Activated T-cell treated with anti-CD3 and anti-CD28 coated beads, Interleukin-2, amount 50 U/mL, for 72 hours (primary cell): ENCODE measurements around the gene DLGAP5. TPM values are rescaled to one million over a fixed set of nuclear protein-coding genes. Genes with fewer than 3 reads are reported as not detected.

ENCODE experiments used
- ATAC-seq, 2 donors: fragments of 150-1000 bp; cut with Tn5 transposase; replicated peaks in 1 of 2; 2 replicates each; pipeline ENCODE4 v1.10.0; 2021; ENCODE audit warnings: moderate library complexity in 2 of 2, mild to moderate bottlenecking in 1 of 2
- DNase-seq, 2 donors: peaks; one replicate each; pipeline ENCODE4 v3.0.0; 2021 to 2022; ENCODE audit warnings: mixed read lengths in 1 of 2
- H3K27ac Mint-ChIP-seq: one replicate; pipeline ENCODE4 v1.8.0; 2022; ENCODE audit warnings: mild to moderate bottlenecking, moderate library complexity, mixed read lengths
- H3K27me3 Mint-ChIP-seq: one replicate; pipeline ENCODE4 v1.8.0; 2022; ENCODE audit warnings: low read depth, mixed read lengths
- H3K36me3 Mint-ChIP-seq, 2 donors: one replicate each; pipeline ENCODE4 v1.8.0; 2022; ENCODE audit warnings: mixed read lengths in 2 of 2, mild to moderate bottlenecking in 1 of 2; ENCODE audit not compliant: insufficient read depth in 2 of 2
- H3K4me1 Mint-ChIP-seq: one replicate; pipeline ENCODE4 v1.8.0; 2022; ENCODE audit warnings: low read depth, mixed read lengths
- H3K4me3 Mint-ChIP-seq, 2 donors: one replicate each; pipeline ENCODE4 v1.8.0; 2022; ENCODE audit warnings: mild to moderate bottlenecking in 2 of 2, mixed read lengths in 2 of 2, moderate library complexity in 2 of 2
- H3K9me3 Mint-ChIP-seq, 2 donors: one replicate each; pipeline ENCODE4 v1.8.0; 2022; ENCODE audit warnings: mixed read lengths in 2 of 2
- total RNA-seq, 2 donors: library from RNA; stranded (reverse); gene quantifications; one replicate each; pipeline ENCODE4 v1.2.3, GENCODE V29; 2022

Gene DLGAP5
- total RNA-seq, 2 donors from 2014 or later, result 58.2 to 68.2 TPM

- DNase-seq (no peak), ATAC-seq (no peak)
- peaks cover 21% of the 10 kb centered on the region for H3K27me3 Mint-ChIP-seq
- peaks cover 15% of the 10 kb centered on the region for H3K4me1 Mint-ChIP-seq
- H3K9me3 Mint-ChIP-seq, result no peaks in the 10 kb centered on the region
- no peaks in the 10 kb centered on the region for H3K36me3 Mint-ChIP-seq
- no peak overlapping the region for H3K4me3 Mint-ChIP-seq
- H3K27ac Mint-ChIP-seq, result no peak overlapping the region
These were observed 68.9 kb downstream of the DLGAP5 start for GRCh38 chr14:55122440-55122986.

GRCh38 chr14:55121628-55122439, 69.6 kb downstream of the DLGAP5 start:
- no peak overlapping the region for H3K4me3 Mint-ChIP-seq
- ATAC-seq (no peak), DNase-seq (no peak)
- peaks cover 15% of the 10 kb centered on the region for H3K4me1 Mint-ChIP-seq
- no peaks in the 10 kb centered on the region for H3K36me3 Mint-ChIP-seq
- H3K9me3 Mint-ChIP-seq, result no peaks in the 10 kb centered on the region
- H3K27ac Mint-ChIP-seq, result no peak overlapping the region
- H3K27me3 Mint-ChIP-seq, result peaks cover 17% of the 10 kb centered on the region

DNA sequence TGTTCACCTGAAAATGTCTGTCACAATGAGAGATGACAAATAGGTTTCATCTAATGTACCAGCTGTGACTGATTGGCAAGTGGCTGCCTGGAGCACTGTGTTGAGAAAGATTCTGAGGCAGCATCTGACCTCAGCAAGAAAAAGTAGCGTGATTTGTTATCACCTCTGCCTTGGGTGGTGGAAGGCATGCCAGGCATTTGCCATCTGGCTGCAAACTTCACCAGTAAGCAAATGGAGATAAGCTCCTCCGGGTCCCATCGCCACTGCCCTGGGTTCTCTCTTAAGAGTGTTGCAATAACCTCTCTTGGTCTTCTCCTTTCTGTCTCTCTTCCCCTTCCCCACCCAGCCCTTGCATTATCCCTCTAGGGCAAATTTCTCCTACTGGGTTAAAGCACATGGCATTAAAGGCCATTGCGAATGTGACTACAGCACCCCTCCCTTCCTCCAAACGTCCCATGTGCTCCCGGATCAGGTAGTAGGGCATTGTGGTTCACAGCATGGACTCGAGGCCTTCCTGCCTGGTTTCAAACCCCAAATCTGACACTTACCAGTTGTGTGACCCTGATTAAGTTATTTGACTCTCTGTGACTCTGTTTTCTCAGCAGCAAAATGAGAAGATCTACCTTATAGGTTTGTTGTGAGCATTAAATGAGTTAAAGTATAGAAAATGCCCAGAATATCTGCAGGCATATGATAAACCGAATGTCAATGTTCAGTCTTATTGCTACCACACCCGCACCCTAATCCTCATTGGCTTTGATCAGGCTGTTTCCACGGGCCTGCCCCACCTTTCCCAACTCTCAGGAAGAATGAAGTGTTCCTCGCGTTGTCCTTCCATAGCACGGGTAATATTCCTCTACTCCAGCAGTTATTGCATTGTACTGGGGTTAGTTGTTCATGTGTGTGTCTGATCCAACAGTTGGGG, 70.6 kb downstream of the DLGAP5 start:
- DNase-seq (no peak), ATAC-seq (no peak)
- H3K27ac Mint-ChIP-seq, result no peak overlapping the region
- peaks cover 9% of the 10 kb centered on the region for H3K4me1 Mint-ChIP-seq
- peaks cover 9% of the 10 kb centered on the region for H3K27me3 Mint-ChIP-seq
- H3K36me3 Mint-ChIP-seq, result no peaks in the 10 kb centered on the region
- no peaks in the 10 kb centered on the region for H3K9me3 Mint-ChIP-seq
- H3K4me3 Mint-ChIP-seq, result no peak overlapping the region

GRCh38 chr14:55118761-55119160, 72.6 kb downstream of the DLGAP5 start:
- Mint-ChIP-seq H3K27me3 (peaks cover 15% of the 10 kb centered on the region), H3K9me3 (no peaks in the 10 kb centered on the region), H3K27ac (no peak overlapping the region), H3K4me3 (no peak overlapping the region), H3K36me3 (no peaks in the 10 kb centered on the region), H3K4me1 (peaks cover 9% of the 10 kb centered on the region)
- DNase-seq (no peak), ATAC-seq (no peak)

GRCh38 chr14:55117803-55118441, 73.5 kb downstream of the DLGAP5 start:
- Mint-ChIP-seq H3K4me1 (peaks cover 5% of the 10 kb centered on the region), H3K27ac (no peak overlapping the region), H3K27me3 (peaks cover 22% of the 10 kb centered on the region), H3K36me3 (no peaks in the 10 kb centered on the region), H3K4me3 (no peak overlapping the region), H3K9me3 (no peaks in the 10 kb centered on the region)
- DNase-seq (no peak), ATAC-seq (no peak)

- no peaks in the 10 kb centered on the region for H3K36me3 Mint-ChIP-seq
- peaks cover 15% of the 10 kb centered on the region for H3K27me3 Mint-ChIP-seq
- H3K4me1 Mint-ChIP-seq, result no peaks in the 10 kb centered on the region
- ATAC-seq (no peak), DNase-seq (no peak)
- H3K9me3 Mint-ChIP-seq, result no peaks in the 10 kb centered on the region
- H3K4me3 Mint-ChIP-seq, result no peak overlapping the region
- H3K27ac Mint-ChIP-seq, result no peak overlapping the region
These were observed 74.9 kb downstream of the DLGAP5 start for GRCh38 chr14:55116246-55117030.

DNA sequence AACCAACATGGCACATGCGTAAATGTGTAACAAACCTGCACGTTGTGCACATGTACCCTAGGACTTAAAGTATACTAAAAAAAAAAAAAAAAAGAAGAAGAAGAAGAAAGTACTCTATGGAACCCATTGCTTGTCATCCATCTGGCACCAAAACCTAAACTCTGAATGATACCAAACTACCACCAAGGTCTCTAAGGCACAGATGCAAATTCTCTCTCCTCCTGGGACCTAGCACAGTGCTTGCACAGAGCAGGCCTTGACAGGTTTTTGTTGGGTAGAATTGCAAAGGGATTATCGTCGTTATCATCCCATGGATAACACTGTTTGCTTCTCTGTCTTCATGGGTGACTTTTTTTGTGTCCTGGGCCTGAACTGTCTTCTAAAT, 75.5 kb downstream of the DLGAP5 start:
- no peak for ATAC-seq
- DNase-seq, result no peak
- Mint-ChIP-seq H3K36me3 (no peaks in the 10 kb centered on the region), H3K27ac (no peak overlapping the region), H3K4me1 (no peaks in the 10 kb centered on the region), H3K4me3 (no peak overlapping the region), H3K27me3 (peaks cover 15% of the 10 kb centered on the region), H3K9me3 (no peaks in the 10 kb centered on the region)

GRCh38 chr14:55115460-55115859, 75.9 kb downstream of the DLGAP5 start:
- no peaks in the 10 kb centered on the region for H3K9me3 Mint-ChIP-seq
- H3K36me3 Mint-ChIP-seq, result no peaks in the 10 kb centered on the region
- no peak for ATAC-seq
- no peak overlapping the region for H3K4me3 Mint-ChIP-seq
- H3K27me3 Mint-ChIP-seq, result peaks cover 15% of the 10 kb centered on the region
- no peak for DNase-seq
- no peak overlapping the region for H3K27ac Mint-ChIP-seq
- H3K4me1 Mint-ChIP-seq, result no peaks in the 10 kb centered on the region

- H3K4me3 Mint-ChIP-seq, result no peak overlapping the region
- no peaks in the 10 kb centered on the region for H3K9me3 Mint-ChIP-seq
- no peak overlapping the region for H3K27ac Mint-ChIP-seq
- ATAC-seq (no peak), DNase-seq (no peak)
- no peaks in the 10 kb centered on the region for H3K4me1 Mint-ChIP-seq
- no peaks in the 10 kb centered on the region for H3K36me3 Mint-ChIP-seq
- H3K27me3 Mint-ChIP-seq, result peaks cover 15% of the 10 kb centered on the region
These were observed 76.7 kb downstream of the DLGAP5 start for GRCh38 chr14:55114720-55115119.

- no peak overlapping the region for H3K4me3 Mint-ChIP-seq
- H3K4me1 Mint-ChIP-seq, result peaks cover 20% of the 10 kb centered on the region
- H3K36me3 Mint-ChIP-seq, result no peaks in the 10 kb centered on the region
- no peaks in the 10 kb centered on the region for H3K9me3 Mint-ChIP-seq
- DNase-seq (no peak), ATAC-seq (no peak)
- H3K27me3 Mint-ChIP-seq, result peaks cover 15% of the 10 kb centered on the region
- H3K27ac Mint-ChIP-seq, result no peak overlapping the region
These were observed 80.2 kb downstream of the DLGAP5 start for GRCh38 chr14:55111122-55111708.

GRCh38 chr14:55109836-55110235, 81.5 kb downstream of the DLGAP5 start:
- H3K36me3 Mint-ChIP-seq, result peaks cover 0 to 3% of the 10 kb centered on the region in 2 donors
- no peak overlapping the region for H3K27ac Mint-ChIP-seq
- ATAC-seq (no peak), DNase-seq (no peak)
- no peaks in the 10 kb centered on the region for H3K9me3 Mint-ChIP-seq
- peaks cover 13% of the 10 kb centered on the region for H3K27me3 Mint-ChIP-seq
- no peak overlapping the region for H3K4me3 Mint-ChIP-seq
- H3K4me1 Mint-ChIP-seq, result peaks cover 20% of the 10 kb centered on the region
